ENCODE measurements around the gene RPH3AL.
"Not testable (repeated sequence)": the region's sequence is repeated elsewhere in the genome, so short reads cannot be mapped to it uniquely, and the experiment has no call there.

The RPH3AL gene

GRCh38 chr17:205817-206216 lies 146.8 kb downstream of the RPH3AL start:
- H3K4me3 ChIP-seq (ENCODE audit: low read depth, low read length), result no peak overlapping the region

- H3K4me3 ChIP-seq (ENCODE audit: low read depth, low read length), result no peak overlapping the region
Measured at GRCh38 chr17:205148-205669, 147.4 kb downstream of the RPH3AL start.

GRCh38 chr17:204427-205147 lies 148.0 kb downstream of the RPH3AL start:
- no peak overlapping the region for H3K4me3 ChIP-seq (ENCODE audit: low read depth, low read length)

GRCh38 chr17:202501-202951 lies 150.1 kb downstream of the RPH3AL start:
- H3K4me3 ChIP-seq (ENCODE audit: low read depth, low read length), result no peak overlapping the region

GRCh38 chr17:201736-202135 lies 150.9 kb downstream of the RPH3AL start:
- H3K4me3 ChIP-seq (ENCODE audit: low read depth, low read length), result not testable (repeated sequence)

GRCh38 chr17:201257-201656 lies 151.3 kb downstream of the RPH3AL start:
- H3K4me3 ChIP-seq (ENCODE audit: low read depth, low read length), result not testable (repeated sequence)

GRCh38 chr17:200586-200985 lies 152.0 kb downstream of the RPH3AL start:
- H3K4me3 ChIP-seq (ENCODE audit: low read depth, low read length), result no peak overlapping the region

- no peak overlapping the region for H3K4me3 ChIP-seq (ENCODE audit: low read depth, low read length)
Measured at GRCh38 chr17:199806-200545, 152.6 kb downstream of the RPH3AL start.

- H3K4me3 ChIP-seq (ENCODE audit: low read depth, low read length), result no peak overlapping the region
Measured at GRCh38 chr17:199191-199604, 153.4 kb downstream of the RPH3AL start.

GRCh38 chr17:198225-198624 lies 154.4 kb downstream of the RPH3AL start:
- H3K4me3 ChIP-seq (ENCODE audit: low read depth, low read length), result not testable (repeated sequence)

- H3K4me3 ChIP-seq (ENCODE audit: low read depth, low read length), result no peak overlapping the region
Measured at GRCh38 chr17:197352-197751, 155.3 kb downstream of the RPH3AL start.

- H3K4me3 ChIP-seq (ENCODE audit: low read depth, low read length), result no peak overlapping the region
Measured at GRCh38 chr17:194828-195602, 157.6 kb downstream of the RPH3AL start.

GRCh38 chr17:193841-194806 lies 158.5 kb downstream of the RPH3AL start:
- H3K4me3 ChIP-seq (ENCODE audit: low read depth, low read length), result no peak overlapping the region

GRCh38 chr17:193426-193810 lies 159.2 kb downstream of the RPH3AL start:
- H3K4me3 ChIP-seq (ENCODE audit: low read depth, low read length), result no peak overlapping the region

- no peak overlapping the region for H3K4me3 ChIP-seq (ENCODE audit: low read depth, low read length)
Measured at GRCh38 chr17:192666-193425, 159.8 kb downstream of the RPH3AL start.

- no peak overlapping the region for H3K4me3 ChIP-seq (ENCODE audit: low read depth, low read length)
Measured at GRCh38 chr17:189444-189843, 163.2 kb downstream of the RPH3AL start.

- no peak overlapping the region for H3K4me3 ChIP-seq (ENCODE audit: low read depth, low read length)
Measured at GRCh38 chr17:187130-187529, 165.5 kb downstream of the RPH3AL start.

GRCh38 chr17:185445-186138 lies 167.0 kb downstream of the RPH3AL start:
- no peak overlapping the region for H3K4me3 ChIP-seq (ENCODE audit: low read depth, low read length)

GRCh38 chr17:183021-183420 lies 169.6 kb downstream of the RPH3AL start:
- H3K4me3 ChIP-seq (ENCODE audit: low read depth, low read length), result no peak overlapping the region
